ENCODE data around the gene ZNHIT3. TPM values are rescaled to one million over a fixed set of nuclear protein-coding genes. Genes with fewer than 3 reads are reported as not detected.

Gene ZNHIT3
- total and polyA plus RNA-seq, 2 experiments from 2014 or later = 50.5 to 128 TPM

DNA sequence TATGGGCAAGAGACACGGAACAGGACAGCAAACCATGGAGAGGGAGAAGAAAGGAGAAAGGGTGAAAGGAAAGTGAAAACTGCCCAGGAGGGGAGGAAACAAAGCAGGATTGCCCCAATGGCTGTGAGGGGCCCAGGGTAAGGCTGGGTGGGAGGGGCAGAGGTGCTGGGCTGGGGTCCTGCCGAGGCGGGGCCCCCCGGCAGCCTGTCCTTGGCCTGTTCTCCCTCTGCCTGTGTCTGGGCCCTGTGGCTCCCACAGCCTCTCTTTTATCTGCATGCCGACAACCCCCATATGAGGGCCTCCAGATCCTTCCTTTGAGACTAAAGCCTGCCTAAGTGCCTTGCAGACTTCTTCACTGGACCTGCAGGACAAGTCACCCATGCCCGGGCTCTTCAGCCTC, 15.5 kb downstream of the ZNHIT3 start (continued):
- no peak for TF ChIP-seq ZNF331 (CRISPR knock-in tag; IDR thresholded peaks at IDR 0.05; ENCODE audit: low read depth)

DNA sequence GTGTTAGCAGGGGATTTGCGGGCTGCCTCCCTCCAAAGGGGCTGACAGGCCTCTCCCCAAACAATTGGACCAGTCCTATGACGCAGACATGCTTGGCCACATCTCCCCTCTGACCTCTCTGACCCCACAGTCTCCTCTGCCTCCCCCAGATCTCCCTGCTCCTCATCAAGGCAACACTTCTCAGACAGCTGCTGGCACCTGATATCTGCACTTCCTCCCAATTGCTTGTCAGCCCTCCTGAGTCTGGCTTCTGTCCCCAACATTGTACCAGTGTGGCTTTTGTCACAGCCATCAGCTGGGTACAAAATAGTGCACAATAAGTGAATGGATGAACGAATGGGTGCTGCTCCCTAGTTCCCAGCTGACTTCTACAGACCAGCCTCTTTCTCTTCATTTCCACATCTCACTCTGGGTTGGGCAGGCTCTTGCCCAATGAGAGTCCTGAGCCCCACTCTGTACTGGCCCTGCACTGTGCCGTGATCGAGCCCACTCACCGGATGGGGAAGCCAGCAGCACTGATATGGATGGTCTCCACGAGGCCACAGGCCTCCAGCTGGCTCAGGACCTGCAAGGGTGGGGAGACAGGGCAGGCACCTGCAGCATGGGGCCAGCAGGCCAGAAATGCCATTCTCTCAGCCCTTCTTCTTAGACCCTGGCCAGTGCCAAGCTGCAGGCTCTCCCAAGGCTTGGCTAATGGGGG, 17.1 kb downstream of the ZNHIT3 start:
- no peaks in the 10 kb centered on the region for H3K27me3 ChIP-seq (ENCODE audit: insufficient read depth)
- H3K4me3 Mint-ChIP-seq = no peak overlapping the region
- no peaks in the 10 kb centered on the region for H3K79me2 ChIP-seq (replicated peaks; ENCODE audit: insufficient read depth)
- no peak overlapping the region for H3K27ac Mint-ChIP-seq
- H4K20me1 ChIP-seq (replicated peaks; ENCODE audit: insufficient read depth) = peaks cover 4% of the 10 kb centered on the region
- no peak overlapping the region for H3K4me3 ChIP-seq
- H3K36me3 ChIP-seq (ENCODE audit: insufficient read depth) = peaks cover 21% of the 10 kb centered on the region
- H3K27me3 Mint-ChIP-seq (ENCODE audit: insufficient read depth, low read depth, poor library complexity) = peaks cover 7% of the 10 kb centered on the region
- H3K4me1 Mint-ChIP-seq = no peaks in the 10 kb centered on the region
- TF ChIP-seq, protein P1, sequence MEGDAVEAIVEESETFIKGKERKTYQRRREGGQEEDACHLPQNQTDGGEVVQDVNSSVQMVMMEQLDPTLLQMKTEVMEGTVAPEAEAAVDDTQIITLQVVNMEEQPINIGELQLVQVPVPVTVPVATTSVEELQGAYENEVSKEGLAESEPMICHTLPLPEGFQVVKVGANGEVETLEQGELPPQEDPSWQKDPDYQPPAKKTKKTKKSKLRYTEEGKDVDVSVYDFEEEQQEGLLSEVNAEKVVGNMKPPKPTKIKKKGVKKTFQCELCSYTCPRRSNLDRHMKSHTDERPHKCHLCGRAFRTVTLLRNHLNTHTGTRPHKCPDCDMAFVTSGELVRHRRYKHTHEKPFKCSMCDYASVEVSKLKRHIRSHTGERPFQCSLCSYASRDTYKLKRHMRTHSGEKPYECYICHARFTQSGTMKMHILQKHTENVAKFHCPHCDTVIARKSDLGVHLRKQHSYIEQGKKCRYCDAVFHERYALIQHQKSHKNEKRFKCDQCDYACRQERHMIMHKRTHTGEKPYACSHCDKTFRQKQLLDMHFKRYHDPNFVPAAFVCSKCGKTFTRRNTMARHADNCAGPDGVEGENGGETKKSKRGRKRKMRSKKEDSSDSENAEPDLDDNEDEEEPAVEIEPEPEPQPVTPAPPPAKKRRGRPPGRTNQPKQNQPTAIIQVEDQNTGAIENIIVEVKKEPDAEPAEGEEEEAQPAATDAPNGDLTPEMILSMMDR (conservative IDR thresholded peaks at IDR 0.05; ENCODE audit: low read depth in 2 of 2) = no peak
- TF ChIP-seq, protein P2, sequence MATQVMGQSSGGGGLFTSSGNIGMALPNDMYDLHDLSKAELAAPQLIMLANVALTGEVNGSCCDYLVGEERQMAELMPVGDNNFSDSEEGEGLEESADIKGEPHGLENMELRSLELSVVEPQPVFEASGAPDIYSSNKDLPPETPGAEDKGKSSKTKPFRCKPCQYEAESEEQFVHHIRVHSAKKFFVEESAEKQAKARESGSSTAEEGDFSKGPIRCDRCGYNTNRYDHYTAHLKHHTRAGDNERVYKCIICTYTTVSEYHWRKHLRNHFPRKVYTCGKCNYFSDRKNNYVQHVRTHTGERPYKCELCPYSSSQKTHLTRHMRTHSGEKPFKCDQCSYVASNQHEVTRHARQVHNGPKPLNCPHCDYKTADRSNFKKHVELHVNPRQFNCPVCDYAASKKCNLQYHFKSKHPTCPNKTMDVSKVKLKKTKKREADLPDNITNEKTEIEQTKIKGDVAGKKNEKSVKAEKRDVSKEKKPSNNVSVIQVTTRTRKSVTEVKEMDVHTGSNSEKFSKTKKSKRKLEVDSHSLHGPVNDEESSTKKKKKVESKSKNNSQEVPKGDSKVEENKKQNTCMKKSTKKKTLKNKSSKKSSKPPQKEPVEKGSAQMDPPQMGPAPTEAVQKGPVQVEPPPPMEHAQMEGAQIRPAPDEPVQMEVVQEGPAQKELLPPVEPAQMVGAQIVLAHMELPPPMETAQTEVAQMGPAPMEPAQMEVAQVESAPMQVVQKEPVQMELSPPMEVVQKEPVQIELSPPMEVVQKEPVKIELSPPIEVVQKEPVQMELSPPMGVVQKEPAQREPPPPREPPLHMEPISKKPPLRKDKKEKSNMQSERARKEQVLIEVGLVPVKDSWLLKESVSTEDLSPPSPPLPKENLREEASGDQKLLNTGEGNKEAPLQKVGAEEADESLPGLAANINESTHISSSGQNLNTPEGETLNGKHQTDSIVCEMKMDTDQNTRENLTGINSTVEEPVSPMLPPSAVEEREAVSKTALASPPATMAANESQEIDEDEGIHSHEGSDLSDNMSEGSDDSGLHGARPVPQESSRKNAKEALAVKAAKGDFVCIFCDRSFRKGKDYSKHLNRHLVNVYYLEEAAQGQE (IDR thresholded peaks at IDR 0.05; ENCODE audit: unreplicated experiment) = no peak
- TF ChIP-seq POLR2AphosphoS5 (IDR thresholded peaks at IDR 0.05; ENCODE audit: low read depth) (no peak), EZH2phosphoT487 (IDR thresholded peaks at IDR 0.05; ENCODE audit: unreplicated experiment) (no peak), ZNF114 (CRISPR knock-in tag; IDR thresholded peaks at IDR 0.05) (no peak), NANOG (IDR thresholded peaks at IDR 0.05; ENCODE audit: borderline replicate concordance) (no peak), ZNF331 (CRISPR knock-in tag; IDR thresholded peaks at IDR 0.05; ENCODE audit: low read depth) (no peak), STAT1 (IDR thresholded peaks at IDR 0.05; ENCODE audit: unreplicated experiment) (no peak), CREB1 (CRISPR knock-in tag; IDR thresholded peaks at IDR 0.05; ENCODE audit: low read depth) (no peak), EZH2 (IDR thresholded peaks at IDR 0.05; ENCODE audit: low read depth, unreplicated experiment) (no peak), JUNB (IDR thresholded peaks at IDR 0.05; ENCODE audit: unreplicated experiment) (no peak)
- TF ChIP-seq, protein P3, sequence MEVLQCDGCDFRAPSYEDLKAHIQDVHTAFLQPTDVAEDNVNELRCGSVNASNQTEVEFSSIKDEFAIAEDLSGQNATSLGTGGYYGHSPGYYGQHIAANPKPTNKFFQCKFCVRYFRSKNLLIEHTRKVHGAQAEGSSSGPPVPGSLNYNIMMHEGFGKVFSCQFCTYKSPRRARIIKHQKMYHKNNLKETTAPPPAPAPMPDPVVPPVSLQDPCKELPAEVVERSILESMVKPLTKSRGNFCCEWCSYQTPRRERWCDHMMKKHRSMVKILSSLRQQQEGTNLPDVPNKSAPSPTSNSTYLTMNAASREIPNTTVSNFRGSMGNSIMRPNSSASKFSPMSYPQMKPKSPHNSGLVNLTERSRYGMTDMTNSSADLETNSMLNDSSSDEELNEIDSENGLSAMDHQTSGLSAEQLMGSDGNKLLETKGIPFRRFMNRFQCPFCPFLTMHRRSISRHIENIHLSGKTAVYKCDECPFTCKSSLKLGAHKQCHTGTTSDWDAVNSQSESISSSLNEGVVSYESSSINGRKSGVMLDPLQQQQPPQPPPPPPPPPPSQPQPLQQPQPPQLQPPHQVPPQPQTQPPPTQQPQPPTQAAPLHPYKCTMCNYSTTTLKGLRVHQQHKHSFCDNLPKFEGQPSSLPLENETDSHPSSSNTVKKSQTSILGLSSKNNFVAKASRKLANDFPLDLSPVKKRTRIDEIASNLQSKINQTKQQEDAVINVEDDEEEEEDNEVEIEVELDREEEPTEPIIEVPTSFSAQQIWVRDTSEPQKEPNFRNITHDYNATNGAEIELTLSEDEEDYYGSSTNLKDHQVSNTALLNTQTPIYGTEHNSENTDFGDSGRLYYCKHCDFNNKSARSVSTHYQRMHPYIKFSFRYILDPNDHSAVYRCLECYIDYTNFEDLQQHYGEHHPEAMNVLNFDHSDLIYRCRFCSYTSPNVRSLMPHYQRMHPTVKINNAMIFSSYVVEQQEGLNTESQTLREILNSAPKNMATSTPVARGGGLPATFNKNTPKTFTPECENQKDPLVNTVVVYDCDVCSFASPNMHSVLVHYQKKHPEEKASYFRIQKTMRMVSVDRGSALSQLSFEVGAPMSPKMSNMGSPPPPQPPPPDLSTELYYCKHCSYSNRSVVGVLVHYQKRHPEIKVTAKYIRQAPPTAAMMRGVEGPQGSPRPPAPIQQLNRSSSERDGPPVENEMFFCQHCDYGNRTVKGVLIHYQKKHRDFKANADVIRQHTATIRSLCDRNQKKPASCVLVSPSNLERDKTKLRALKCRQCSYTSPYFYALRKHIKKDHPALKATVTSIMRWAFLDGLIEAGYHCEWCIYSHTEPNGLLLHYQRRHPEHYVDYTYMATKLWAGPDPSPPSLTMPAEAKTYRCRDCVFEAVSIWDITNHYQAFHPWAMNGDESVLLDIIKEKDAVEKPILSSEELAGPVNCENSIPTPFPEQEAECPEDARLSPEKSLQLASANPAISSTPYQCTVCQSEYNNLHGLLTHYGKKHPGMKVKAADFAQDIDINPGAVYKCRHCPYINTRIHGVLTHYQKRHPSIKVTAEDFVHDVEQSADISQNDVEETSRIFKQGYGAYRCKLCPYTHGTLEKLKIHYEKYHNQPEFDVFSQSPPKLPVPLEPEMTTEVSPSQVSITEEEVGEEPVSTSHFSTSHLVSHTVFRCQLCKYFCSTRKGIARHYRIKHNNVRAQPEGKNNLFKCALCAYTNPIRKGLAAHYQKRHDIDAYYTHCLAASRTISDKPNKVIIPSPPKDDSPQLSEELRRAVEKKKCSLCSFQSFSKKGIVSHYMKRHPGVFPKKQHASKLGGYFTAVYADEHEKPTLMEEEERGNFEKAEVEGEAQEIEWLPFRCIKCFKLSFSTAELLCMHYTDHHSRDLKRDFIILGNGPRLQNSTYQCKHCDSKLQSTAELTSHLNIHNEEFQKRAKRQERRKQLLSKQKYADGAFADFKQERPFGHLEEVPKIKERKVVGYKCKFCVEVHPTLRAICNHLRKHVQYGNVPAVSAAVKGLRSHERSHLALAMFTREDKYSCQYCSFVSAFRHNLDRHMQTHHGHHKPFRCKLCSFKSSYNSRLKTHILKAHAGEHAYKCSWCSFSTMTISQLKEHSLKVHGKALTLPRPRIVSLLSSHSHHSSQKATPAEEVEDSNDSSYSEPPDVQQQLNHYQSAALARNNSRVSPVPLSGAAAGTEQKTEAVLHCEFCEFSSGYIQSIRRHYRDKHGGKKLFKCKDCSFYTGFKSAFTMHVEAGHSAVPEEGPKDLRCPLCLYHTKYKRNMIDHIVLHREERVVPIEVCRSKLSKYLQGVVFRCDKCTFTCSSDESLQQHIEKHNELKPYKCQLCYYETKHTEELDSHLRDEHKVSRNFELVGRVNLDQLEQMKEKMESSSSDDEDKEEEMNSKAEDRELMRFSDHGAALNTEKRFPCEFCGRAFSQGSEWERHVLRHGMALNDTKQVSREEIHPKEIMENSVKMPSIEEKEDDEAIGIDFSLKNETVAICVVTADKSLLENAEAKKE (CRISPR knock-in tag; IDR thresholded peaks at IDR 0.05) = no peak
- H2AFZ ChIP-seq = no peak overlapping the region
- DNase-seq (ENCODE audit: low spot score) = no peak
- ATAC-seq = no peak
- H3K36me3 Mint-ChIP-seq (ENCODE audit: low read depth) = peaks cover 89% of the 10 kb centered on the region
- no peak overlapping the region for H3K27ac ChIP-seq (ENCODE audit: low read depth)
- H3K9me3 Mint-ChIP-seq = no peaks in the 10 kb centered on the region
- H3K9me2 ChIP-seq (ENCODE audit: insufficient read depth) = no peaks in the 10 kb centered on the region
- no peak overlapping the region for H3K4me2 ChIP-seq
- H3F3A ChIP-seq (replicated peaks; ENCODE audit: low read depth) = no peaks in the 10 kb centered on the region
- no peaks in the 10 kb centered on the region for H3K4me1 ChIP-seq (ENCODE audit: insufficient read depth)
